SIG-M5 treated with dmso at 0.1 percent for 504 hours (cell line): Measurements from ENCODE around the gene CCDC190.
"Not testable (repeated sequence)": the region's sequence is repeated elsewhere in the genome, so short reads cannot be mapped to it uniquely, and the experiment has no call there.

Experiments
- DNase-seq: peaks from one replicate; lab custom pipeline; 2025; ENCODE audit not compliant: unreplicated experiment; lab: John Stamatoyannopoulos, UW

CCDC190 gene

GRCh38 chr1:162838863-162839262, 22.1 kb downstream of the CCDC190 start:
- DNase-seq: no peak

GRCh38 chr1:162835157-162835899, 25.6 kb downstream of the CCDC190 start:
- no peak for DNase-seq

GRCh38 chr1:162832470-162832869, 28.5 kb downstream of the CCDC190 start:
- DNase-seq: no peak

- DNase-seq: no peak
Observed at GRCh38 chr1:162829268-162829667, 31.7 kb downstream of the CCDC190 start.

- no peak for DNase-seq
Observed at GRCh38 chr1:162823771-162824525, 37.0 kb downstream of the CCDC190 start.

- DNase-seq: no peak
Observed at GRCh38 chr1:162823231-162823630, 37.7 kb downstream of the CCDC190 start.

GRCh38 chr1:162822391-162823200, 38.4 kb downstream of the CCDC190 start:
- no peak for DNase-seq

- DNase-seq: not testable (repeated sequence)
Observed at GRCh38 chr1:162818666-162819065, 42.3 kb downstream of the CCDC190 start.

GRCh38 chr1:162818136-162818535, 42.8 kb downstream of the CCDC190 start:
- DNase-seq: not testable (repeated sequence)

- DNase-seq: not testable (repeated sequence)
Observed at GRCh38 chr1:162812357-162812756, 48.6 kb downstream of the CCDC190 start.

GRCh38 chr1:162807503-162807902, 53.5 kb downstream of the CCDC190 start:
- not testable (repeated sequence) for DNase-seq
